Activated CD8-positive, alpha-beta memory T cell treated with anti-CD3 and anti-CD28 coated beads, Interleukin-2, amount 50 U/mL, for 24 hours (primary cell): ENCODE measurements around the gene RAD50.
"Not testable (repeated sequence)": the region's sequence is repeated elsewhere in the genome, so short reads cannot be mapped to it uniquely, and the experiment has no call there.

Experiments used
- DNase-seq: peaks from one replicate; pipeline ENCODE4 v3.0.0-alpha.2; 2020; ENCODE audit errors: extremely low read depth

RAD50 gene

DNA sequence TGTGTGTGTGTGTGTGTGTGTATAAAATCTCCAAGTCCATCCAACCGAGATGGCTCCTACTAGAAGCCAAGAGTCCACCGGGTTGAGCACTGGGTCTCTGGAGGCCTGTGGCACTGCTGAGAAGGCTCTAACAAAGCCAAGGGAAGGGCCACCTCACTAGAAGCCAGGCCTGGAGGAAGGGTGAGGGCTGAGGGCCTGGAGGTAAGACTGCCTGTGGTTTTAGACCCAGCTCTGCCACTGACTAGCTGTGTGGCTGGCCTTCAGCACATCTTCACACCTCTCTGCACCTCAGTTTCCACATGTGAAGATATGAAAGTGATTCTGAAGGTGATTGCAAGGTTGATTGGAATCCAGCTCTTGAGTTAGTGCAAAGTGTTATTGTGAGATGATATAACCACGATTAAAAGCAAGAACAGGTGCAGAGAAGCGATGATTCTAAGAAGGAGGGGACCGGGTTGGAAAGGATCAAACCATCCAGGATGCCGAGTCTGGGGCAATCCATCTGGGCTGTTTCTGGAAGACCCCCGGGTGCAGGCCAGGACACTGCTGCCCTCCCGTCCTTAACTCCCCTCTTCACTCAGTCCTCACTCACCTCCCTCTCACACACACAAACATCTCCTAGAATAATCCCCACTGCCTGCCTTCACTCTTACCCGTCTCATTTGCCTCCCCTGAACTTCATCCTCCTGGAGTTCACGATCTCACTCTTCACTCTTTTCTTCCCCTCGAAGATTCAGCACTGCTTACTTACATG, 119.3 kb downstream of the RAD50 start:
- no peak for DNase-seq

DNA sequence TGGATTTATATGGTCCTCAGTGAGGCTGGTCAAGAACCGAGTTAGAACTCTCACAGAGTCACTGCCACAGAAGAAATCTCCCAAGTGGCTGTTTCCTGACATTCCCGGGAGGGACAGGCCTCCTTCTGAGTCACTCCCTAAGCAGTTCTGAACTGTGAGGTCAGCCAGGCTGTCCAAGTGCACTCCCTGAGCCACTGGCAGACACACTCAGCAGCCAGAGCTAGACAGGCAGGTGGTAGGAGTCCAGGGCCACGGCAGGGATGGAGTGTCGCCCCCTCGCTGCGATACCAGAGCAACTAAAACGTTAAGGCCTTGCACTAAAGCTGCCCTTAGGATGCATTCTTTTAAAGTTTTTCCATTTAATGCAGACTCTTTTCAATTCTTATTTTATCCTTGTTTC, 120.4 kb downstream of the RAD50 start:
- DNase-seq = no peak

DNA sequence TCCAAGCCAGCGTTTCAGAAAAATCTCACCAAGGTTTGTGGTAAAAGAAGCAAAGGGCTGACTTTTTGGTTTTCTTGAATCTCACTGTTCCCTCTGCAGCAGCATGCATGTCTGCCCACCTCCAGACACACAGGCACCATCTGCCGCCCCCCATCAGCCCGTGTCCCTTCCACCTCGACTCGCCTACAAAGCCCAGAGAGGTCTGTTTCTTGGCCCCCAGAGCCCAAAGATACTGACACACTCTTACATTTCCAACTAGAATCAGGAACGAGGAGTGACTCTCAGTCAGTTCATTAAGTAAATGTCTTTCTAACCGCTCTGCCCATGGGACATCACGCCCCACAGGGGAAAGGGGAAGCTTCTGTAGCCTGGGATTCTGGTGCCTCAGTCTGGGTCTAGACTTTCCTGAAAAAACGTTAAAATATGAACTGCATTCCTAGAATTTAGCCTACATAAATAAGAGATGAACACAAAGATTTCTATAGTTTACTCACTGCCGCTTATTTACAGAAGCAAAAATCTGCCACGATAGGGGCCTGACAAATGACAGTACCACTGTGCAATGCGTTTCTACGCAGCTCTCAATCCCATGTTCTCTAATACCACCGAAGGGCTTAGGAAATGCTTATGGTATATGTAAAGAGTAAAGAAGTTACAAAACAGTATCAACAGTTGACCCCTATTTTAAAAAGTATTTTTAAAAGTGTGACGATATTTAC, 121.1 kb downstream of the RAD50 start:
- DNase-seq = no peak

DNA sequence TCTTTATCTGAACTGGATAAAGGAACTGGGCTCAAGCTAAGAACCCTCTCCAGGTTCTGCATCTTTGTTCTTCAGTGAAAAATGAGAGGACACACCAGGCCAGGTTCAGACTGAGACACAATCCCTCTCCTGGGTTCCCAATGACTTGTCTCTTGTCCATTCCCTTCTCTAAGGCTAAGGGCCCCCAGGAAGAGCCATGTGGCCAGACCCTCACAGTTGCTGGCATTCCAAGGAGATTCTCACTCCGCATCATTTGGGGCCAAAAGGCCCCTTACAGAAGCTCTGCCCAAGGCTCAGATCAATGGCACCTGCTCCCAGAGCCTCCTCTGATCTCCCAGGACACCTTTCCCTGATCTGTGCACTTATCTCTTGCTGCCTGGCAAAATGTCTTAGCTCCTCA, 122.0 kb downstream of the RAD50 start:
- DNase-seq = no peak

DNA sequence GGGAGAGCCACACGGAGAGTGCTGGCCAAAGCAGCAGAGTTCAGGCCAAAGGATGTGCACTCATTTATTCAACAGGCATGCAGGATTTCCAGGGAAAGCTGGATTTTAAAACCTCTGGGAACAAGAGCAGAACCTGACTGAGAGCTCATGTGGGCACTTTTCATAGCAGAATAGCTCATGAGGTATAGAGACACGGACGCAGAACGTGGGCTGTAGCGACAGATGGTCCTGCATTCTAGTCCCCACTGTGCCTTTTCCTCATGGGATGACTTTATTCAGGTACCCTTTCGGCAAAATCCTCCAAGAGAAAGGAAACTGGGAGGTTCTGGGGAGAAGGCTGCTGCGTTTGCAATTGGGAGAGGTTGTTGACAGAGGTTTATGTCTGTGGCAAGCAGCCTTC, 122.4 kb downstream of the RAD50 start:
- DNase-seq = no peak

DNA sequence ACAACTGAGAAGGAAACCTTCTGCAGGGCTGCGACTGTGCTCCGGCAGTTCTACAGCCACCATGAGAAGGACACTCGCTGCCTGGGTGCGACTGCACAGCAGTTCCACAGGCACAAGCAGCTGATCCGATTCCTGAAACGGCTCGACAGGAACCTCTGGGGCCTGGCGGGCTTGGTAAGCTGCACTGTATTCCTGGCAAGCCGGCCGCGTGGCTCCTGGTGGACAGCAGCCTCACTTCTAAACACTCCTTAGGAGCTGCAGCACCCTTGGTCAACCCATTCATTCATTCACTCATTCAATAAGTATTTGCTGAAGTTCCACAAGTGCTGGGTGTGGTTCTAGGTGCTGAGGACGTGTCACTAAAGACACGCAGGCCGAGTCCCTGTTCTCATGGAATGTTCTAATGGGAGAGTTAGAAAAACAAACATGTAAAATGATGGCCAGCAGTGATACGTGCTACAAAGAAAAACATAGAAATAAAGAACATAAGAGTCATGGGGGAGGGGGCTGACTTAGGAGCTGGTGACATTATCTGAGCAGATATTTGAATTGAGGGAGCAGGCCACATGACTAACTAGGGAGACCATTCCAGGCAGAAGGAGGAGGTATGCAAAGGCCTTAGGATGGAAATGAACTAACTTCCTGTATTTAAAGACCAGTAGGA, 123.1 kb downstream of the RAD50 start:
- no peak for DNase-seq

DNA sequence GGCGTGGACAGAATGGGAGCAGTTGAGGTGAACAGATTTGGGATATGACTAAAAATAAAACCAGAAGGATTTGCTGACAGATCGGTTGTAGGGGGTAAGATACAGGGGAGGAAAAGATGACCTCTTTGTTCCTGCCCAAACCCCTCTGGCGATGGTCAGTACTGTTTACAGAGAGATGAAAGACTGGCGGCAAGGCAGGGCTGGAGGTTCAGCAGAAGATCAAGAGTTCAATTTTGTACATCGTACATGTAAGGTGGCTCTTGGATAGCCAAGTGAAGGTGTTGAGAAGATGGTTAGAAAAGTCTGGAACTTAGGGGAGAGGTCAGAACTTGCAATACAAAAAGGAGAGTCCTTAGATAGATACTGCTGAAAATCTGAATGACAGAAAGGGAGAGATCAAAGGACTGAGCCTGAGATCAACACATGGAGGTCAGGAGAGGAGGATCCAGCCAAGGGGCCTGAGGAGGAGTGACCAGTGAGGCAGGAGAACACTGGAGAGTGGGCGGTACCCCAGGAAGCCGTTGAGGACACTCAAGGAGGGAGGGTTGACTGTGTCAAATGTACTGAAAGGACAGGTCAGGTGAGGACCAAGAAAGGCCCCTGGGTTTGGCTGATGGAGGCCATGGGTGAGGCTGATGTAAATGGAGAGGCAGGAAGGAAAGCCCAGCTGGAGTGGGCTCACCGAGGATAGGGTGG, 124.2 kb downstream of the RAD50 start:
- DNase-seq = no peak

DNA sequence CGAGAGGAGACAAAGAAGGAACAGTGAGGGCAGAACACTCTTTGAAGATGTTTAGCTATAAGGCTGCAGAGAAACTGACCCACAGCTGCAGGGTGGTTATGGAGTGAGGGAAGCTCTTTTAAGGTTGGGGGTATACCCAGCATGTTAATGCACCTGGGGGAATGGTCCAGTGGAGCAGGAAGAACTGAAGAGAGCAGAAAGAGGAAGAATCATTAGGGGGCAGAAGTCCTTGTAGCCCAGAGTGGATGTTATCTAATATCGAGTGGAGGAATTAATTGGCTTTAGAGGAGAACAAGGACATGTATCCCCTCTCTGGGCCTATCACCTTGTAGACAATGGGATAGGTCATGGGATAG, 124.7 kb downstream of the RAD50 start:
- DNase-seq = no peak

DNA sequence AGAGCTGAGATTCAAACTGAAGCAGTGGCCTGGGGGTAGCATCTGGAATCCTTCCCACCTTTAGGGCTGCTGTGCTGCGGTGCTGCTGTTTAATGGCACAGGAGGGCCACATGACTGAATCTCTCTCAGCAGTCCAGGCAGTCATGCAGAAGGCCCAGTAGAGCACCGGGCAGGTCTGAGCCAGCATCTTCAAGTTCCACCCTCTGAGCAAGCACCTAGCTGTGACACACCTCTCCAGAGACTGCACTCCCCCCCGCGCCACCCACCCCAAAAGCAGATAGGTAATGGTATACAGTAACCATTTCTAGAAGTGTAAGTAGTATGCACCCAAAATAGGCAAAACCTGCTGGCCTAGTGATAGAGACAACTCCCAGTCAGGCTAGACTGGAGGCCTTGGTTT, 125.2 kb downstream of the RAD50 start:
- no peak for DNase-seq

DNA sequence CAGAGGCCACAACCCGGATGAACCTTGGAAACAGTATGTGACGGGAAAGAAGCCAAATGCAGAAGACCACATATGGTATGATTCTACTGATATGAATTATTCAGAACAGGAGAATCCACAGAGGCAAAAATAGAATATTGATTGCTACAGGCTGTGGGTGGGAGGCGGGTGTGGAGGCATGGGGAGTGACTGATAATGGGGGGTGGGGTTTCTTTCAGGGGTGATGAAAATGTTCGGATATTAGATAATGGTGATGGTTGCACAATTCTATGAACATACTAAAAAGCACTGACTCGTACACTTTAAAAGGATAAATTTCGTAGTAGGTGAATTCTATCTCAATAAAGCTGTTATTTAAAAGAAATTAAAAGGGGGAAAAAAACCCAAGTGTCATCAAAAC, 127.7 kb downstream of the RAD50 start:
- DNase-seq = no peak

DNA sequence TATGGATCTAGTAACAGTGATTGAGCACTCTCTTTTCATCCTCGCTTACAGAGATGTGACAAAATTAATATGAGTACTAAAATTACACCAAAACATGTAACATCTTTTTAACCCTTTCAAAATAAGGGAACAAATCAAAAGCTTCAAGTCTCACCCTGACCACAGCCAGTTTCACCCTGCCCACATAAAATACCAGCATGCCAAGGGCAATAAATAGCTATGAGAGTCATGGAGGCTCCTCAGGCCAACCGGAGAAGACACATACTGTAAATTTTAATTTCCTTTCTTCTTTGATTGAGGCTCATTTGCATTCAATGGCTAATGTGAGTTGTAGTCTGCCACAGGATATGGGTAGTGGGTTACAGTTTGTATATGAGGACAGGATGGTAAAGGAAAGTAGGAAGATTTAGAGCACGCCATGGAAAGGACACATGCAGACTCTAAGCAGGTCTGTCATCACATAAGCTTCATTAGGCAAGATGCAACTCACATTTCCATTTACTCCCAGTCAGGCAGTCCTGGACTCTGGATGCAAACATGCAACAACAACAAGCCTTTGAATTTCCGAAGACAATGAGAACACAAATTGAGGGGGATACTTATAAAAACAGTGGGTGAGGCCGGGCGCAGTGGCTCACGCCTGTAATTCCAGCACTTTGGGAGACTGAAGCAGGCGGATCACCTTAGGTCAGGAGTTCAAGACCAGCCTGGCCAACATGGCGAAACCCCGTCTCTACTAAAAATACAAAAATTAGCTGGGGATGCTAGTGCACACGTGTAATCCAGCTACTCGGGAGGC, 128.3 kb downstream of the RAD50 start:
- no peak for DNase-seq

DNA sequence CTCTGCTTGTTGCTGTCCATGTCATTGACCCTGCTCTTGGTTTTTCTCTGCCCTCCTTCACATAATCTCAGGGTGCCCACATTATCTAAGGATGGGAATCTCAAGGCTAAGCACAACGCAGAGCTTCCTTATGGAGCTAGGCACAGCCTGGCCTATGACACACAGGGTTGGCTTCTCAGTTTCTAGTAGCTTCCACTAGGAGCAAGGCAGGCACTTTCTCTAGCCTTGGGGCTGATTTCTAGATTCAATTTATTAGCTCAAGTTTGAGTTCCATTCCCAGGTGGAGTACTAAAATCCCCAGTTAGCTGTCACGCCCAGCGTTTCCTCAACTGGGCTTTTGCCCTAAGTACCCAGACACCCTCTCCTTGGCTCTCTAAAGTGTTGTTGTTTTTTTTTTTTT, 129.4 kb downstream of the RAD50 start:
- no peak for DNase-seq

DNA sequence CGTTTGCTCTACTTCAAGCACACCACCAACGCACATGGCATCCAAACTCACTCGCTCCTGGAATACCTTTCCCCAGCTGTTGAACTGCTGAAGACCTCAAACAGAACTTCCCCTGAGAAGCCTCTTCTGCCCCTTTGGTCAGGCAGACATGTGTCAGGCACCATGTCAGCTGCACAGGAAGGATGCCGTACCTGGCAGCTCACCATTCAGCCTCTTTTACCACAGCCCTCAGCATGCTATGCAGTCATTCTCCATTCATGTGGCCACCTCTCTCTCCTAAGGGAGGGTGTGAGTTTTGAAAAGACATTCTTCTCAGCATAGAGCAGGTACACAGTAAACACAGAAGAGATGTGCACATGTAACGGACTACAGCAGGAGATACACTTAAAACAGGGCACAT, 131.2 kb downstream of the RAD50 start:
- DNase-seq = no peak

DNA sequence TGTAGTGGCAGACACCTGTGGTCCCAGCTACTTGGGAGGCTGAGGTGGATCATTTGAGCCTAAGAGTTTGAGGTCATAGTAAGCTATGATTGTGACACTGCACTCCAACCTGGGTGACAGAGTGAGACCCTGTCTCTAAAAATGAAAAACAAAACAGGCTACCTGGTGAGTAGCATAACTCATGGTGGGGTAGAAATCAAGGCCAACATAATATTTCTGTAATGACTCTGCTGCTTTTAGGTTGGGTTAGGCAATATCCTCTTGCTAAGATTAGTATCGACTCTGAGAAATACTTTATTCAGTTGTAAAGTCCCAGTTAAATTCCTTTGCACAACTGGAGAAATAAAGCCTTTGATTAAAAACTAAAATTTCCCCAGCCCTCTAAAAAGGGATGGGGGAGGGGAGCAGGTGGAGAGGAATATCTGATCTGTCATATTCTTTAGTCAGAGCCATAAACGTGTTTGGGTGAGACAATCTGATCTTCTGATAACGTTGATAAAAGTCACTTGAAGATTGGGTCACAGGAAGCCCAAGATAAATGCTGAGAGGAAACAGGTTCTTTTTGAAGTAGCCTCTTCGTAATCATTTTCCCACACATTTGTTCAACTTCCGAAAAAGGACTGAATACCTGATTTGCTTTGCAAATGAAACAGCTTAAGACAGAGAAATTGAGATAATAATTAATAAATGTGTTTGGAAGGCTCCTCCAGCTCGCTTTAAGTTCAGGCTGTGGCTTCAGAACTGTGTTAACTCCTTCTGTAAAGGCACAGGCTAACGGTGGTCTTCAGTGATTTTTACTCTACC, 132.0 kb downstream of the RAD50 start:
- no peak for DNase-seq

DNA sequence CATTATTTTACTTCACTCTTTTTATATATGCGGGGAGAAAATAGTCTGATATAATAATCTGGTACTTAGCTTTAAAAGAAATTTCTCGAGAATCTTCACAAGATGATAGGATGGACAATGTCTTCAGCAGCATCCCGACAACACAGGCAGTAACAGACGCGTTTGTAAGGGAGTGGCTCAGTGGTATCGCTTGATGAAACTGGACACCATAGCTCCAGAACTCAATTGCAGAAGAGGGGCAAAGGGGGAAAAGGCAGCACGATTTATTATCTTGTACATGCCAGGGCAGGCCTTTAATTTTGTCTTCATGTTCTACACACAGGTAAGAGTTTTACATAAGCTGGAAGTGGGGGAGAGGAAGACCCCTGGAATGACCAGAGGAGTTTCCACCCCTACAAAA, 132.7 kb downstream of the RAD50 start:
- no peak for DNase-seq

DNA sequence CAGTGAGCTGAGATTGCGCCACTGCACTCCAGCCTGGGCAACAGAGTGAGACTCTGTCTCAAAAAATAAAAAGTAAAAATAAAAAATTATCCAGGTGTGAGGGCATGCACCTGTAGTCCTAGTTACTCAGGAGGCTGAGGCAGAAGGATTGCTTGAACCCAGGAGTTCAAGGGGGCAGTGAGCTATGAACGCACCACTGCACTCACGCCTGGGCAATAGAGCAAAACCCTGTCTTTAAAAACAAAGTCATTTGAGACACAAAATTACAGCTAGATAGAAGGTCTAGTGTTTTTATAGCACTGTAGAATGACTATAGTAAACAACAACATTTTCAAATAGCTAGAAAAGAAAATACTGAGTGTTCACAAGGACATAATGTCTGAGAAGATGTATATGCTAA, 133.4 kb downstream of the RAD50 start:
- DNase-seq = no peak

DNA sequence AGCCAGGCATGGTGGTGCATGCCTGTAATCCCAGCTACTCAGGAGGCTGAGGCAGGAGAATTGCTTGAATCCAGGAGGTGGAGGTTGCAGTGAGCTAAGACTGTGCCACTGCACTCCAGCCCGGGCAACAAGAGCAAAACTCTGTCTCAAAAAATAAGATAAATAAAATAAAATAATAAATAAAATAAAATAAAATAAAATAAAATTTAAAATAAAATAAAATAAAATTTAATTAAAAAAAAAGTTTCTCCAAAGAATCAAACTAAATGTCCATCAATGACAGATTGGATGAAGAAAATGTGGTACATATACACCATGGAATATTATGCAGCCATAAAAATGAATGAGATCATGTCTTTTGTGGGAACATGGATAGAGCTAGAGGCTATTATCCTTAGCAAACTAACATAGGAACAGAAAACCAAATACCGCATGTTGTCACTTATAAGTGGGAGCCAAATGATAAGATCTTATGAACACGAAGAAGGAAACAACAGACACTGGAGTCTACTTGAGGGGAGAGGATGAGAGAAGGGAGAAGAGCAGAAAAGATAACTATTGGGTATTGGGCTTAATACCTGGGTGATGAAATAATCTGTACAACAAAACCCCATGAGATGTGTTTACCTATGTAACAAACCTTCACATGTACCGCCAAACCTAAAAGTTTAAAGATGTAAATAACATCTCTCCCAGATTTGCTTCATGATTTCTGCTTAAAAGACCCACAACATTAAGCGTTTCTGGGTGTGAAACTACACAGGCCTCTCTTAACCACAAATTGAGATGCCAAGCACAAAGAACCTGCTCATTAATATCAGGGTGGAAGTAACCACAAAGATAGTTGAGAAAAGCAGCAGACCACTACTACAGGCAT, 135.2 kb downstream of the RAD50 start:
- DNase-seq = not testable (repeated sequence)

DNA sequence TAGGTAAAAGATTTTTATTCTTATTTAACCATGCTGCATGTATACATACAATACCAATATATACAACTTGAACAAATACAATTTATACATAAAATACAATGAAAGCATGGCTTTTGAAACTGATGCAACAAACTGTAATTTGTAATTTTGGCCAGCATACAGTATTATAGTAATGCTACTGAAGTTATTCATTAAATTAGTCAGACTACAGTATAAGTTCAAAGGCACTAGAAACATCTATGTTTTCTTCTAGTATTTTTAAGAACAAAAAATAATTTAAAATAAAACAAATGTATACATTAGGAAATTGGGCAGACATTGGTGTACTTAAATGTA, 135.8 kb downstream of the RAD50 start:
- DNase-seq = no peak
